ENCODE data around the gene PITX2.

GRCh38 chr4:110614173-110614963 is 8.5 kb downstream of the PITX2 start:
- no peak for TF ChIP-seq CTCF (IDR thresholded peaks at IDR 0.05)
- no peak for TF ChIP-seq POLR2A (IDR thresholded peaks at IDR 0.05)

Data from thyroid gland (tissue), 4 donors.